Central memory CD8-positive, alpha-beta T cell (primary cell): ENCODE results near the gene FRZB.
"Not testable (repeated sequence)": the region's sequence is repeated elsewhere in the genome, so short reads cannot be mapped to it uniquely, and the experiment has no call there.

Experiments used
- ATAC-seq: fragments of 150-1000 bp; cut with Tn5 transposase; replicated peaks from 2 replicates; pipeline ENCODE4 v1.10.0; 2022; ENCODE audit warnings: mild to moderate bottlenecking, moderate FRiP score, moderate number of reproducible peaks; ENCODE audit not compliant: poor library complexity, severe bottlenecking; ENCODE audit errors: extremely low read depth
- DNase-seq, 2 donors: peaks; one replicate each; pipeline ENCODE4 v3.0.0; 2021; ENCODE audit warnings: low spot score in 2 of 2
- H3K27ac Mint-ChIP-seq: one replicate; pipeline ENCODE4 v1.8.0; 2022; ENCODE audit warnings: low read depth, mild to moderate bottlenecking, moderate library complexity, mixed read lengths
- H3K27me3 Mint-ChIP-seq: one replicate; pipeline ENCODE4 v1.8.0; 2022; ENCODE audit warnings: mixed read lengths
- H3K36me3 Mint-ChIP-seq: one replicate; pipeline ENCODE4 v1.8.0; 2022; ENCODE audit warnings: mild to moderate bottlenecking, moderate library complexity, mixed read lengths; ENCODE audit not compliant: insufficient read depth
- H3K4me1 Mint-ChIP-seq: one replicate; pipeline ENCODE4 v1.8.0; 2022; ENCODE audit warnings: mixed read lengths
- H3K4me3 Mint-ChIP-seq: one replicate; pipeline ENCODE4 v1.8.0; 2022; ENCODE audit warnings: mild to moderate bottlenecking, moderate library complexity, mixed read lengths
- H3K9me3 Mint-ChIP-seq: one replicate; pipeline ENCODE4 v1.8.0; 2022; ENCODE audit warnings: mixed read lengths

The FRZB gene

DNA sequence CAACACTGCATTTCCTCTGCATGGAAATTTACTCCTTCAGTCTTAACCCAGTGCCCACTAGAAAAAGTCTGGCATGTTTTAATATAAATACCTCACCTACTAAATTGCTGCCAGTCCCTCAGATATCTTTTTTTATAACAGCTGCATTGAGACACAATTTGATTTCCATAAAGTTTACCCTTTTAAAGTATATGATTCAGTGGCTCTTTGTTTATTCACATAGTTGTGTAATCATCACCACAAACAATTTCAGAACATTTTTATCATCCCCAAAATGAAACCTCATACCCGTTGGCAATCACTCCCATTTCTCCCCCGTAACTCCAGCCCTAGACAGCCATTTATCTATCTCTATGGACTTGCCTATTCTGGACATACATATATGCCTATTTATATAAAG is 17.0 kb upstream of the FRZB start:
- ATAC-seq (no peak), DNase-seq (no peak)
- H3K27ac Mint-ChIP-seq: no peak overlapping the region
- no peaks in the 10 kb centered on the region for H3K36me3 Mint-ChIP-seq
- no peaks in the 10 kb centered on the region for H3K4me1 Mint-ChIP-seq
- peaks cover 10% of the 10 kb centered on the region for H3K27me3 Mint-ChIP-seq
- no peaks in the 10 kb centered on the region for H3K9me3 Mint-ChIP-seq
- no peak overlapping the region for H3K4me3 Mint-ChIP-seq

DNA sequence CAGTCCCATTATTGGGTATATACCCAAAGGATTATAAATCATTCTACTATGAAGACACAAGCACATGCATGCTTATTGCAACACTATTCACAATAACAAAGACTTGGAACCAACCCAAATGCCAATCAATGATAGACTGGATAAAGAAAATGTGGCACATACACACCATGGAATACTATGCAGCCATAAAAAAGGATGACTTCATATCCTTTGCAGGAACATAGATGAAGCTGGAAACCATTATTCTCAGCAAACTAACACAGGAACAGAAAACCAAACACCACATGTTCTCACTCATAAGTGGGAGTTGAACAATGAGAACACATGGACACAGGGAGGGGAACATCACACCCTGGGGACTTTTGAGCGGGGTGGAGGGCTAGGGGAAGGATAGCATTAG is 13.7 kb upstream of the FRZB start:
- H3K4me1 Mint-ChIP-seq, H3K9me3 Mint-ChIP-seq, ATAC-seq, H3K36me3 Mint-ChIP-seq, H3K4me3 Mint-ChIP-seq, H3K27ac Mint-ChIP-seq, DNase-seq: not testable (repeated sequence)
- H3K27me3 Mint-ChIP-seq: peaks cover 15% of the 10 kb centered on the region

DNA sequence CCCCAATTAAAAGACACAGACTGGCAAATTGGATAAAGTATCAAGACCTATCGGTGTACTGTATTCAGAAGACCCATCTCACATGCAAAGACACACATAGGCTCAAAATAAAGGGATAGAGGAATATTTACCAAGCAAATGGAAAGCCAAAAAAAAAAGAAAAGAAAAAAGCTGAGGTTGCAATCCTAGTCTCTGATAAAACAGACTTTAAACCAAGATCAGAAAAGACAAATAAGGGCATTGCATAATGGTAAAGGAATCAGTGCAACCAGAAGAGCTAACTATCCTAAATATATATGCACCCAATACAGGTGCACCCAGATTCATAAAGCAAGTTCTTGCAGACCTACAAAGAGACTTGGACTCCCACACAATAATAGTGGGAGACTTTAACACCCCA is 10.2 kb upstream of the FRZB start:
- not testable (repeated sequence) for H3K4me1 Mint-ChIP-seq, H3K4me3 Mint-ChIP-seq, H3K36me3 Mint-ChIP-seq, ATAC-seq, DNase-seq, H3K27ac Mint-ChIP-seq
- Mint-ChIP-seq H3K27me3 (peaks cover 40% of the 10 kb centered on the region), H3K9me3 (peaks cover 13% of the 10 kb centered on the region)

DNA sequence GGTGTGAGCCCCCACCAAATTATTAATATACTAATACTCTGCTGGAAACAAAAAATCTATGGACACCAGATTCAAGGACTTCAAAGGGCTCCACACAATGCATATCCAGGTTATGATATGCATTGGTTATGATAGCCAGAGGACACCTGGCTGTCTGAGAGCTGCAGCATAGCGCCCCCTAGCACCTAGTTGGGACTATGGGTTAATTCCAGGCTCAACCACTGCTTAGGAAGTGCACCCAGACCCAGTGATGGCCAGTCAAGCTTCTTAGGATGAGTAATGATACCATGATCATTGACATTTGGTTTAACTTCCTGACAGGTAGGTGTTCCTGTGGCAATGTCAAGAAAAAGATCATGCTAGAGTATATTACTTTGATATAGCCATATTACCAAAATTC is 3.8 kb upstream of the FRZB start:
- no peak overlapping the region for H3K4me3 Mint-ChIP-seq
- peaks cover 5% of the 10 kb centered on the region for H3K9me3 Mint-ChIP-seq
- no peak for ATAC-seq
- H3K27me3 Mint-ChIP-seq: peaks cover 90% of the 10 kb centered on the region
- H3K36me3 Mint-ChIP-seq: peaks cover 3% of the 10 kb centered on the region
- H3K27ac Mint-ChIP-seq: no peak overlapping the region
- peaks cover 16% of the 10 kb centered on the region for H3K4me1 Mint-ChIP-seq
- DNase-seq: no peak

DNA sequence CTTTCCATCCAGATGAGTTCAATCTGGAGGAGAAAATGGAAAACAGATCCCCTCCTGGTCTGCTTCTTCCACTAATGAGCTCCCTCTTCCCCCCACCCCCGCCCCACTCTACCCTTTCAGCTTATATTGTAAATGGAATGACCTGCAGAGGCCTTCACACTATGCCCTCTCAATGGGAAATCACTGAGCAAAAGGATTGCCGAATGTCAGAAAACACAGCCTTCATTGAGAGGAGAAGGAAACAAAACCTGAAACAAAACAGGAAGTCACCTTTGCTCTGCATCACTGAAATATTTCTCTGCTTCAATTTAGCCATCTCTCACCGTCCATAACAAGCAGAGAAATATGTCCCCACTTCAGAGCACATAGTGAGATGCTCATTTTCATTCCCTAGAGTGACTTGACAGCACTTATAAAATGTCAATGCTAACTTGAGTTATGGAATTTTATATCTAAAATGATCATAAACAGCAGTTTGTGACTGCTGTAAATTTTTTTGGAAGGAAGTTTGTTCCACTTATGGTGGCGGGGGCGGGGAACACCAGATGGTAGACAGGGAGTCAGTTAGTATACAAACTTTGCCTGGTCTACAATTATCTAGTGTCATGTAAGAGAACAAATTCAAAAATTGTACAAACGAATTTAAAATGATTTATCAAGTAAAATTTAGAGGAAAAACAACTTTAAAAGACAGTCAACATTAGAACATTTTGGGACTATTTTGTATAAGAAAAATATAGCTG is 1.8 kb upstream of the FRZB start:
- H3K36me3 Mint-ChIP-seq: no peaks in the 10 kb centered on the region
- no peak overlapping the region for H3K4me3 Mint-ChIP-seq

DNA sequence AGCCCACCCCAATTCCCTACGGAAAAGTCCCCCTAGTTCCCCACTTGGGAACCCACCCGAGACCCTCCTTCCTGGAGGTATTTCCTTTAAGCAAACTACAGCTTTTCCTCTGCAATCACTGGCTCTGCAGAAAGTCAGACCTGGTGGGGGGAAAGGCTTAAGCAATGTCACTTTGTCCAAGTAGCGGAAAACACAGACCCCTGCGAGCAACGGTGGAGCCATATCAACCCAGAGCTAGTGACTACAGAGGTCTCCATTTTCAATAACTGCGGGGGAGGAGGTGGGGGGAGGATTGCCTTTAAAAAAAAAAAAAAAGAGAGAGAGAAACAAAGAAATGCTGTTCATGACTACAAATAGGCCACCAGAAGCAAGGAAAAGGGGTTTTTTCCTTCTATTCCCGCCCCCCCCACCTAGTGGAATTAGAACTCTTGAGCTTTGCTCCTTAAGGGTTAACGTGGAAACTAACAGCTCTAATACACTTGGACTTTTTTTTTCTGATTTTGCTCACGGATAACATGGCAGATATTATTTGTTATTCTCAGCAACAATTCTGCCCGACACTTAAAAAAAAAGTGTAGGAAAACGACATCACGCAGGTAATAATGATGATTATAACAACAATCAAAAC is 1.1 kb upstream of the FRZB start:
- H3K9me3 Mint-ChIP-seq: no peaks in the 10 kb centered on the region
- peaks cover 93% of the 10 kb centered on the region for H3K27me3 Mint-ChIP-seq
- ATAC-seq: no peak
- H3K27ac Mint-ChIP-seq: no peak overlapping the region
- DNase-seq: no peak
- H3K4me1 Mint-ChIP-seq: peaks cover 16% of the 10 kb centered on the region
- no peak overlapping the region for H3K4me3 Mint-ChIP-seq
- H3K36me3 Mint-ChIP-seq: no peaks in the 10 kb centered on the region

More for the DNA sequence above, 1.8 kb upstream of the FRZB start:
- Mint-ChIP-seq H3K4me1 (peaks cover 16% of the 10 kb centered on the region), H3K27me3 (peaks cover 100% of the 10 kb centered on the region), H3K27ac (no peak overlapping the region), H3K9me3 (no peaks in the 10 kb centered on the region)
- ATAC-seq (no peak), DNase-seq (no peak)

DNA sequence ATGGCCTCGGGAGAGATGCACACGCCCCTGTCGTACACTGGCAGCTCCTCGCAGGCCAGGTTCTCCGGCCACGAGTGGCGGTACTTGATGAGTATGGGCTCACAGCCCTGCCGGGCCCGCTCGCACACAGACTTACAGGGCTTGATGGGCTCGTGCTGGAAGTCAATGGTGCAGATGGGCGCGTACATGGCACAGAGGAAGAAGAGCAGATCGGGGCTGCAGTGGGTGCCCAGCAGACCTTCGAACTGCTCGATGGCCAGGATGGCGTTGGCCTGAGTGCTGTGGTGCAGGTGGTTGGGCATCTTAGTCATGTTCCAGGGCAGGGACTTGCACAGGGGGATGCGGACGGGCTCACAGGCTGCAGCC is 359 bp downstream of the FRZB start:
- DNase-seq (no peak), ATAC-seq (no peak)
- H3K36me3 Mint-ChIP-seq: no peaks in the 10 kb centered on the region
- H3K27me3 Mint-ChIP-seq: peaks cover 91% of the 10 kb centered on the region
- no peaks in the 10 kb centered on the region for H3K9me3 Mint-ChIP-seq
- H3K4me3 Mint-ChIP-seq: peak overlapping the region; percentile 33
- H3K27ac Mint-ChIP-seq: no peak overlapping the region
- peaks cover 16% of the 10 kb centered on the region for H3K4me1 Mint-ChIP-seq

DNA sequence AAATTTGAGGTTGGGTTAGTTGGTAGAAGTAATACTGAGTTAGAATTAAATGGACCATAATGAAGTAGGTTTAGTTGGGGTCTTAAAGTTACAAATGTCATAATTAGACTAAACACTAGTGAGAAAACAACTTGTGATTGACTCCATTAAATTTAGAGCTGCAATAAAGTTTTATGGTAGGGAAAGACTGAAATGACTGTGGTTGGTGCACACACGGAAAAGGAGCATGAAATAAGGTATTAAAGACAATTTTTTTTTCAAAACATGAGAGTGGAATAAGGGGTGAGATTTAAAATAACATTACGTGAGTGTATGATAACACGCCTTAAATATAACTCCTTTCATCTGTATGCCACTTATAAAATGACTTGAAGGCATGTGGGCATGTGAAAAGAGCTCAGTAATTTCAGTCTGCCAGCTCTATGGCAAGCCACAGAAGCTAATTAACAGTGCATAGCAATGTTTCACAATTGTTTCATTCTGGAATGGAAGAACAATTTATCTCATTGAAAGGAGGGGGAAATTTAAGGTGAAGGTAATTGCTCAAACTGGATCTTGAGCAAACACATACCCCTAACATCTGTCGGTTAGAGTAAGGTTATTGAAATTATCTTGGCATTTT is 1.4 kb downstream of the FRZB start:
- Mint-ChIP-seq H3K27ac (no peak overlapping the region), H3K4me1 (peaks cover 16% of the 10 kb centered on the region), H3K4me3 (no peak overlapping the region), H3K36me3 (no peaks in the 10 kb centered on the region), H3K27me3 (peaks cover 83% of the 10 kb centered on the region), H3K9me3 (no peaks in the 10 kb centered on the region)
- ATAC-seq (no peak), DNase-seq (no peak)

DNA sequence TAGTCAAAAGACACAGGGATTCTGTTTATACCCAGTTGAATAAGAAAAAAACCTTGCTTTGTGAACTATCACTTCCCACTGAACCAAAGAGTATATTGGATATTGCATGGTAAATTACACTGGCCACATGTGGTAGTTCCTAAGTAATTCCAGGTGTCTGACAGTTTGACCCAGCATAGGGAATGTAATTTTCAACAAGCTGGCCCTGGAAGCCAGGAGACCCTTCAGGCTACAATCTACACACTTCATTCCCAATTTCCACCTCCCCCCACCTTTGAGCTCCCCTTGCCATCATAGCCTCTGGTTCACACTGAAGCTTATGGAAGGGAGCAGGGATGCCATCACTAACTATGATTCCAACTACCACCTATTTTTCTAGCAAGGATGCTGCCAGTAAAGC is 2.8 kb downstream of the FRZB start:
- ATAC-seq (no peak), DNase-seq (no peak)
- Mint-ChIP-seq H3K27ac (no peak overlapping the region), H3K27me3 (peaks cover 70% of the 10 kb centered on the region), H3K9me3 (no peaks in the 10 kb centered on the region), H3K36me3 (no peaks in the 10 kb centered on the region), H3K4me1 (peaks cover 16% of the 10 kb centered on the region), H3K4me3 (no peak overlapping the region)

DNA sequence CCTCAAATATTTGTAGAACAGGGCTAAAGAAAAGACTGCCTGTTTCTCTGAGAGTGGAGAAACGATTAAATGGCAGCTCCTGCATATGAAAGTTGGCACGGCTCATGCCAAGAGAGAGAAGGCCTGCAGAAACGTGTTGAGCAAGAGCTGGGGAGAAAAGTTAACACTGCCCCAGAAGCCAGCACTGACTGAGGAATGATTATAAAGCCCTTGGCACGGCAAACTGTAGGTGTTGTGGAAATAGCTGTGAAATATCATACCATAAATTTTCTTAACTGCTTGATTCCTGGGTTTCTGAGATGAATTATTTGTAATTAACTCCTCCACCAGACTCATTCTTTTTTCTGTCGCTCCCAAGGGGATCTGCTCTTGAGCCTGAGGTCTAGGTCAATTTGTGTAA is 4.3 kb downstream of the FRZB start:
- Mint-ChIP-seq H3K4me1 (peaks cover 16% of the 10 kb centered on the region), H3K27me3 (peaks cover 63% of the 10 kb centered on the region)
- no peak for DNase-seq

DNA sequence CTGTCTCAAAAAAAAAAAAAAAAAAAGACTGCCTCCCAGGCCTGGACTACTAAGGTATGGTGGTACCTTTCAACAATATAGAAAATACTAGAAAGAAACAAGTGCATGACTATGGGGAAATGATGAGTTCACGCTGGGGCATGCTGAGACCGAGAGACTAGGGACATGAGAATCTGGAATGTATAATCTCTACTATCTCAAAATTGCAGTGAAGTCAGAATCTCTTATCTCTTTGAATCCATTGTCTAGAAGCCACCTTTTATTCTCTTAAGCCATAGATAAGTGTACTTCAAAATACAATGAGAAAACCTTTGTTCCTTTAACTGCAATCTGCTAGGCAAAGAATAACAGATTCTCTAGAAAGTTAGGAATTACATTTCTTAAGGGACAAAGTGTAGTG is 5.6 kb downstream of the FRZB start:
- no peak overlapping the region for H3K27ac Mint-ChIP-seq
- no peak overlapping the region for H3K4me3 Mint-ChIP-seq
- ATAC-seq (no peak), DNase-seq (no peak)
- H3K4me1 Mint-ChIP-seq: peaks cover 5% of the 10 kb centered on the region
- no peaks in the 10 kb centered on the region for H3K9me3 Mint-ChIP-seq
- peaks cover 52% of the 10 kb centered on the region for H3K27me3 Mint-ChIP-seq
- H3K36me3 Mint-ChIP-seq: no peaks in the 10 kb centered on the region

More for the DNA sequence above, 4.3 kb downstream of the FRZB start:
- Mint-ChIP-seq H3K4me3 (no peak overlapping the region), H3K27ac (no peak overlapping the region), H3K9me3 (no peaks in the 10 kb centered on the region), H3K36me3 (no peaks in the 10 kb centered on the region)
- ATAC-seq: no peak

DNA sequence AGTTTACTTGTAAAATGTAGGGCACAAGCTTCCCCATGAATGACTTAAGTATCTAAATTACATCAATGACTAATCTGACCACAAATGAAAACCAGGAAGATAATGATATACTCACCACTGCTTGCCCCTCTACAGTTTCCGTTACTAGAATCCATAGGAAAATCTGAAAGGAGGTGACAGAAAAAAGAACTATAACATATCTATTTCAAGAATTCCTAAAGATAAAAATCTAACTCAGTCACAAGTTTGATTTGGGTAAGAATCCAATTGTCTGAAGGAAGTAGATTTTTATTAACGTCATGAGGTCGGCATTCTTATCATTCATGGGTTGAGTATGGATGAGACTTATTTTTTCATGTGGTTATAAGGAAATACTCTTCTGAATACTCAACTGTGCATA is 7.8 kb downstream of the FRZB start:
- Mint-ChIP-seq H3K4me1 (no peaks in the 10 kb centered on the region), H3K36me3 (no peaks in the 10 kb centered on the region), H3K4me3 (no peak overlapping the region), H3K9me3 (no peaks in the 10 kb centered on the region), H3K27me3 (peaks cover 50% of the 10 kb centered on the region), H3K27ac (no peak overlapping the region)
- DNase-seq: no peak
- ATAC-seq: no peak

DNA sequence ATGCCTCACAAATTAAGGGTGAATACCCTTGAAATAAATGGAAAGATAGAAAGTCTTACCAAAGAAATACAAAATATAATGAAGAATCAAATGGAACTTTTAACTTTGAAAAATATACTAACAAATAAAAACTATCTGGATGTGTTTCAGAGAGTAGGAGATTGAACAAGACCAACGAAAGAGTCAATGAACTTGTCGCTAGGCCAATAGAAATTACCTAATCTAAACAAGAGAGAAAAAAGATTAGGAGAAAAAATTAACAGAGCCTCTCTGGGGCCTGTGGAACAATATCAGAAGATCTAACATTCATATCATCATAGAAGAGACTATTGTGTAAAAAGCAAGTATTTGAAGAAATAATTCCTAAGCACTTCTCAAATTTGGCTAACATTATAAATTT is 11.1 kb downstream of the FRZB start:
- Mint-ChIP-seq H3K9me3 (no peaks in the 10 kb centered on the region), H3K4me1 (no peaks in the 10 kb centered on the region), H3K27ac (no peak overlapping the region), H3K27me3 (peaks cover 50% of the 10 kb centered on the region), H3K36me3 (no peaks in the 10 kb centered on the region), H3K4me3 (no peak overlapping the region)
- ATAC-seq (no peak), DNase-seq (no peak)
